DND-41 (cell line): ENCODE data around the gene PAK3.

Experiments used
- ATAC-seq: fragments of 200-7000 bp; cut with Tn5 transposase; 3 replicates; pipeline ENCODE4 v1.9.1; 2021; ENCODE audit warnings: low read depth; ENCODE audit not compliant: insufficient read depth
- DNase-seq: peaks from one replicate; pipeline ENCODE4 v3.0.0-alpha.2; 2020
- H2AFZ ChIP-seq: 2 replicates; pipeline ENCODE4 v1.6.0; 2012; ENCODE audit warnings: low read depth, low read length
- H3K27ac ChIP-seq: 2 replicates; pipeline ENCODE4 v1.5.1; 2012; ENCODE audit warnings: low read length, inconsistent platforms
- H3K27me3 ChIP-seq: fragments of 200-600 bp; sonication (generic); 2 replicates; pipeline ENCODE4 v1.6.0; 2012; ENCODE audit warnings: low read length, mild to moderate bottlenecking, inconsistent platforms; ENCODE audit not compliant: insufficient read depth, poor library complexity
- H3K36me3 ChIP-seq: 2 replicates; pipeline ENCODE4 v1.5.1; 2012; ENCODE audit warnings: low read length, inconsistent platforms; ENCODE audit not compliant: insufficient read depth
- H3K4me1 ChIP-seq: 2 replicates; pipeline ENCODE4 v1.5.1; 2012; ENCODE audit warnings: mild to moderate bottlenecking, low read length; ENCODE audit not compliant: insufficient read depth
- H3K4me2 ChIP-seq: 2 replicates; pipeline ENCODE4 v1.6.0; 2012; ENCODE audit warnings: mild to moderate bottlenecking, moderate library complexity, low read length, inconsistent platforms; ENCODE audit not compliant: insufficient read depth
- H3K4me3 ChIP-seq, 2 experiments: fragments of 200-600 bp in 1 of 2; shearing (Covaris generic) in 1 of 2; 2 replicates each; pipeline ENCODE4 v1.5.1; 2012 to 2016; ENCODE audit warnings: inconsistent platforms in 2 of 2, low read length in 2 of 2, mild to moderate bottlenecking in 2 of 2, low read depth in 1 of 2, moderate library complexity in 1 of 2
- H3K79me2 ChIP-seq: 2 replicates; pipeline ENCODE4 v1.6.0; 2012; ENCODE audit warnings: low read length, inconsistent platforms; ENCODE audit not compliant: insufficient read depth
- H3K9ac ChIP-seq: 2 replicates; pipeline ENCODE4 v1.6.0; 2012; ENCODE audit warnings: low read depth, mild to moderate bottlenecking, inconsistent platforms, low read length, moderate library complexity
- H3K9me3 ChIP-seq: 2 replicates; pipeline ENCODE4 v1.5.1; 2012; ENCODE audit warnings: low read length, moderate library complexity, mild to moderate bottlenecking, inconsistent platforms; ENCODE audit not compliant: insufficient read depth, severe bottlenecking
- H4K20me1 ChIP-seq: 2 replicates; pipeline ENCODE4 v1.6.0; 2012; ENCODE audit warnings: low read length; ENCODE audit not compliant: insufficient read depth
- CTCF ChIP-seq: IDR thresholded peaks from 2 replicates; pipeline ENCODE4 v1.5.1; 2012; ENCODE audit warnings: borderline replicate concordance, low read length, moderate library complexity, mild to moderate bottlenecking; ENCODE audit not compliant: poor library complexity, severe bottlenecking; ENCODE audit errors: extremely low read depth
- EZH2 ChIP-seq: IDR thresholded peaks from 3 replicates; pipeline ENCODE4 v1.6.1; 2012; ENCODE audit warnings: borderline replicate concordance, low read depth, mild to moderate bottlenecking, moderate library complexity, low read length, inconsistent platforms; ENCODE audit not compliant: severe bottlenecking

The PAK3 gene

GRCh38 chrX:111259559-111259958 is 163.6 kb downstream of the PAK3 start:
- Histone ChIP-seq H3K9ac (no peak overlapping the region), H3K27ac (no peak overlapping the region), H2AFZ (no peak overlapping the region), H4K20me1 (no peaks in the 10 kb centered on the region), H3K79me2 (no peaks in the 10 kb centered on the region), H3K4me2 (no peak overlapping the region), H3K4me1 (no peaks in the 10 kb centered on the region), H3K4me3 (no peak overlapping the region), H3K9me3 (no peaks in the 10 kb centered on the region), H3K36me3 (no peaks in the 10 kb centered on the region), H3K27me3 (no peaks in the 10 kb centered on the region)
- TF ChIP-seq CTCF (no peak), EZH2 (no peak)
- DNase-seq (no peak), ATAC-seq (no peak)

GRCh38 chrX:111260451-111260850 is 164.5 kb downstream of the PAK3 start:
- H4K20me1 ChIP-seq = no peaks in the 10 kb centered on the region
- H3K36me3 ChIP-seq = no peaks in the 10 kb centered on the region
- H2AFZ ChIP-seq = no peak overlapping the region
- no peaks in the 10 kb centered on the region for H3K9me3 ChIP-seq
- H3K4me3 ChIP-seq = no peak overlapping the region
- DNase-seq = no peak
- H3K79me2 ChIP-seq = no peaks in the 10 kb centered on the region
- no peaks in the 10 kb centered on the region for H3K4me1 ChIP-seq
- H3K4me2 ChIP-seq = no peak overlapping the region
- no peak for ATAC-seq
- H3K9ac ChIP-seq = no peak overlapping the region
- no peak overlapping the region for H3K27ac ChIP-seq
- TF ChIP-seq EZH2 (no peak), CTCF (no peak)
- no peaks in the 10 kb centered on the region for H3K27me3 ChIP-seq

GRCh38 chrX:111262086-111262485 is 166.1 kb downstream of the PAK3 start:
- ATAC-seq = no peak
- no peak for TF ChIP-seq EZH2
- no peak for TF ChIP-seq CTCF
- no peak overlapping the region for H2AFZ ChIP-seq
- H3K27me3 ChIP-seq = no peaks in the 10 kb centered on the region
- H3K79me2 ChIP-seq = no peaks in the 10 kb centered on the region
- H3K4me3 ChIP-seq = no peak overlapping the region
- H4K20me1 ChIP-seq = no peaks in the 10 kb centered on the region
- no peak for DNase-seq
- H3K36me3 ChIP-seq = no peaks in the 10 kb centered on the region
- H3K4me2 ChIP-seq = no peak overlapping the region
- H3K9ac ChIP-seq = no peak overlapping the region
- H3K27ac ChIP-seq = no peak overlapping the region
- H3K9me3 ChIP-seq = no peaks in the 10 kb centered on the region
- H3K4me1 ChIP-seq = no peaks in the 10 kb centered on the region

- DNase-seq = no peak
These were observed 168.4 kb downstream of the PAK3 start for GRCh38 chrX:111264385-111264784.

More at GRCh38 chrX:111264385-111264784, 168.4 kb downstream of the PAK3 start:
- H3K9ac ChIP-seq = no peak overlapping the region
- no peak overlapping the region for H3K27ac ChIP-seq
- no peak overlapping the region for H2AFZ ChIP-seq
- H3K79me2 ChIP-seq = no peaks in the 10 kb centered on the region
- H3K4me3 ChIP-seq = no peak overlapping the region
- no peaks in the 10 kb centered on the region for H4K20me1 ChIP-seq
- TF ChIP-seq EZH2 (no peak), CTCF (no peak)
- no peaks in the 10 kb centered on the region for H3K9me3 ChIP-seq
- ATAC-seq = no peak
- H3K27me3 ChIP-seq = no peaks in the 10 kb centered on the region
- no peaks in the 10 kb centered on the region for H3K36me3 ChIP-seq
- H3K4me2 ChIP-seq = no peak overlapping the region
- H3K4me1 ChIP-seq = no peaks in the 10 kb centered on the region
